HepG2 (cell line): ENCODE measurements around the gene ZNF212. TPM values are rescaled to one million over a fixed set of nuclear protein-coding genes. Genes with fewer than 3 reads are reported as not detected.

Experiments
- FOXC1 ChIP-seq: sonication (generic); formaldehyde crosslinking; IDR thresholded peaks from 2 replicates; pipeline ENCODE4 v1.8.0; 2022; ENCODE audit warnings: mild to moderate bottlenecking, missing genetic modification reagents, borderline replicate concordance
- HMG20A ChIP-seq: IDR thresholded peaks from 2 replicates; pipeline ENCODE4 v1.6.1; 2016; ENCODE audit warnings: borderline replicate concordance
- MAFG ChIP-seq: sonication (generic); formaldehyde crosslinking; IDR thresholded peaks from 2 replicates; pipeline ENCODE4 v1.5.1; 2020; ENCODE audit warnings: mild to moderate bottlenecking, missing genetic modification reagents
- NR2F6 ChIP-seq, 2 experiments: IDR thresholded peaks; 2 replicates each; pipeline ENCODE4 v1.6.1; 2016; ENCODE audit warnings: antibody characterized with exemption in 1 of 2, mild to moderate bottlenecking in 1 of 2
- PHF21A ChIP-seq: sonication (generic); formaldehyde crosslinking; IDR thresholded peaks from 2 replicates; pipeline ENCODE4 v1.5.0; 2020; ENCODE audit warnings: mild to moderate bottlenecking, missing genetic modification reagents
- SRSF9 ChIP-seq: fragments of 200-400 bp; formaldehyde crosslinking; IDR thresholded peaks from 2 replicates; pipeline ENCODE4 v1.6.1; 2018; ENCODE audit warnings: borderline replicate concordance, mild to moderate bottlenecking, low read depth, low read length; ENCODE audit not compliant: insufficient read depth, poor library complexity, severe bottlenecking
- TOPORS ChIP-seq: sonication (generic); formaldehyde crosslinking; IDR thresholded peaks from 2 replicates; pipeline ENCODE4 v1.8.0; 2023; ENCODE audit warnings: mild to moderate bottlenecking, missing genetic modification reagents
- ZBTB20 ChIP-seq: sonication (generic); formaldehyde crosslinking; IDR thresholded peaks from 2 replicates; pipeline ENCODE4 v1.8.1; 2023; ENCODE audit warnings: missing genetic modification reagents, low read depth, mild to moderate bottlenecking, borderline replicate concordance
- ZBTB7B ChIP-seq: sonication (generic); formaldehyde crosslinking; IDR thresholded peaks from 2 replicates; pipeline ENCODE4 v1.4.0; 2020; ENCODE audit warnings: missing genetic modification reagents
- ZFP36 ChIP-seq: fragments of 150-350 bp; IDR thresholded peaks from 2 replicates; pipeline ENCODE4 v1.6.1; 2018; ENCODE audit warnings: borderline replicate concordance, low read length, low read depth; ENCODE audit not compliant: partially characterized antibody
- ZFP41 ChIP-seq: sonication (generic); formaldehyde crosslinking; IDR thresholded peaks from 2 replicates; pipeline ENCODE4 v1.4.0; 2020; ENCODE audit warnings: mild to moderate bottlenecking, missing genetic modification reagents, borderline replicate concordance
- ZFP90 ChIP-seq: sonication (generic); formaldehyde crosslinking; IDR thresholded peaks from 2 replicates; pipeline ENCODE4 v1.8.0; 2022; ENCODE audit warnings: missing genetic modification reagents, mild to moderate bottlenecking, inconsistent platforms, borderline replicate concordance
- ZNF260 ChIP-seq: sonication (generic); formaldehyde crosslinking; IDR thresholded peaks from 2 replicates; pipeline ENCODE4 v1.4.0; 2020; ENCODE audit warnings: missing genetic modification reagents, low read depth, mild to moderate bottlenecking, borderline replicate concordance
- ZNF430 ChIP-seq: sonication (generic); formaldehyde crosslinking; IDR thresholded peaks from 2 replicates; pipeline ENCODE4 v1.9.0; 2021; ENCODE audit warnings: mild to moderate bottlenecking, missing genetic modification reagents
- ZNF431 ChIP-seq: sonication (generic); formaldehyde crosslinking; IDR thresholded peaks from 2 replicates; pipeline ENCODE4 v1.9.0; 2022; ENCODE audit warnings: missing genetic modification reagents, low read depth, mild to moderate bottlenecking, borderline replicate concordance
- ZNF792 ChIP-seq: IDR thresholded peaks from 2 replicates; pipeline ENCODE4 v1.6.1; 2016
- ZSCAN25 ChIP-seq: sonication (generic); formaldehyde crosslinking; IDR thresholded peaks from 2 replicates; pipeline ENCODE4 v1.8.0; 2022; ENCODE audit warnings: mild to moderate bottlenecking, missing genetic modification reagents
- polyA plus RNA-seq, 8 experiments: library from polyadenylated mRNA; depleted of rRNA in 3 of 8; stranded (reverse) in 7 of 8; unstranded in 1 of 8; fragments of >200 nt; fragmentation: Illumina TruSeq in 4 of 8; extraction: Trizol in 4 of 8; gene quantifications; 2 replicates each; pipeline versions ENCODE4 v1.2.1 to v1.2.3, GENCODE V29; 2011 to 2016; ENCODE audit warnings: low read depth in 4 of 8, missing spikeins in 1 of 8, mixed read lengths in 1 of 8; ENCODE audit not compliant: insufficient read depth in 1 of 8
- total RNA-seq, 5 experiments: library from RNA; depleted of rRNA; stranded (reverse); fragments of >200 nt; fragmentation: Illumina TruSeq; extraction: Trizol; gene quantifications; 2 replicates each; pipeline ENCODE4 v1.2.3, GENCODE V29; 2016; ENCODE audit warnings: low read depth in 1 of 5
- TF ChIP-seq, protein P1 (sequence below): sonication (generic); formaldehyde crosslinking; IDR thresholded peaks from 2 replicates; pipeline ENCODE4 v1.4.0; 2020; ENCODE audit warnings: missing genetic modification reagents
- TF ChIP-seq, protein P2 (sequence below): sonication (generic); formaldehyde crosslinking; IDR thresholded peaks from 2 replicates; pipeline ENCODE4 v1.5.1; 2020; ENCODE audit warnings: mild to moderate bottlenecking, missing genetic modification reagents, borderline replicate concordance
- TF ChIP-seq, protein P3 (sequence below): IDR thresholded peaks from 2 replicates; pipeline ENCODE4 v1.6.1; 2016; ENCODE audit warnings: missing compliant biosample characterization, missing genetic modification reagents, borderline replicate concordance

ZNF212 gene
- total and polyA plus RNA-seq, 2 of the 13 experiments (the other 11 are each of a cell fraction or from before 2014, with no cell fraction given) = 2.6 to 3.8 TPM

DNA sequence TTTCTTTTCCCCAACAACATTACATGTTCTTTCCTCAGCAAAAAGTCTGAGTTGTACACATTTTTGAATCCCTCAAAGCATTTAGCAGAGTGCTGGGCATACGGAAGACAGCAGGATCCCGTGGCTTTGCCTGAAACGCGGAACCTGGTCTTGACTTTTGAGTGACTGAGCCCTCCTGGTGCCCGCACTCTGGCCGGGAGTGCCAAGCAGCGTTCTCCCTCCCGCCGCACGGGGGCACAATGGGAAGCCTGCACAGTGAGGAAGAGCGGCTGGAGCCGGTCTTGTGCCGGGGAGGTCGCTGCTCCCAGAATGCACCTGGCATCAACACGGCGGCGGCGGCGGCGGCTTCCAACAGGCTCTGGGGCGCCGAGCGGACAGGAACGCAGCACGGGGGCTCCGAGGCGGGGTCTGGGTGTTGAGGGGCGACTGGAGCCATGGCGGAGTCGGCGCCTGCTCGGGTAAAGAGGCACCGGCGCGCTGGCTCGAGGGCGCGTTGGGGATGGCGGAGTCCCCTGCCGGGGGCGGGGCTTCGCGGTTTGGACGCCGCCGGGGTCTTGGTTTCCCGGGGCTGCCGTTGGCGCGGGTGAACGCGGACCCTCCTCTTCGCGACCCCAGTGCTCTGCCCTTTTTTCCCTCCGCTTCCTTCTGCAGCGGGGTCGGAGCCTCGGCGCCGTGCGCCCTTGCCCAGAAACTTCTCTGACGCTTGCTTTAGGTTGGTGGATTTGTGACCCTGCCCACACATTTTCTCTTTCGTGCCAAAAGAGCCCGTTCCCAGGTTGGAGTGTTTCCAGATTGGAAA, at the start of gene ZNF212 (continued):
- TF ChIP-seq MAFG (CRISPR knock-in tag) = no peak
- peak; percentile 71; the same call in 1 of the 2 replicates for TF ChIP-seq ZNF792 (CRISPR knock-in tag)
- TF ChIP-seq ZFP90 (CRISPR knock-in tag) = peak; percentile 33; the same call in 1 of the 2 replicates
- TF ChIP-seq ZBTB7B = peak; percentile 62; the same call in 1 of the 2 replicates
- no peak for TF ChIP-seq TOPORS
- TF ChIP-seq ZBTB20 (CRISPR knock-in tag) = no peak; the same call in 1 of the 2 replicates
- TF ChIP-seq ZNF431 = peak; percentile 72; the same call in 1 of the 2 replicates
- no peak for TF ChIP-seq FOXC1 (CRISPR knock-in tag)
- no peak for TF ChIP-seq ZFP36
- 0 out of 2 replicates have a peak, but pooled peaks have one; percentile 44 for TF ChIP-seq ZNF430 (CRISPR knock-in tag)
- TF ChIP-seq ZFP41 (CRISPR knock-in tag) = no peak
- no peak for TF ChIP-seq NR2F6 (IDR thresholded peaks at IDR 0.05)
- peak; percentile 69 for TF ChIP-seq NR2F6 (CRISPR knock-in tag; IDR thresholded peaks at IDR 0.05)
- 0 out of 2 replicates have a peak, but pooled peaks have one; percentile 14 for TF ChIP-seq HMG20A (CRISPR knock-in tag)
- no peak for TF ChIP-seq ZNF260 (CRISPR knock-in tag)
- TF ChIP-seq, protein P1, sequence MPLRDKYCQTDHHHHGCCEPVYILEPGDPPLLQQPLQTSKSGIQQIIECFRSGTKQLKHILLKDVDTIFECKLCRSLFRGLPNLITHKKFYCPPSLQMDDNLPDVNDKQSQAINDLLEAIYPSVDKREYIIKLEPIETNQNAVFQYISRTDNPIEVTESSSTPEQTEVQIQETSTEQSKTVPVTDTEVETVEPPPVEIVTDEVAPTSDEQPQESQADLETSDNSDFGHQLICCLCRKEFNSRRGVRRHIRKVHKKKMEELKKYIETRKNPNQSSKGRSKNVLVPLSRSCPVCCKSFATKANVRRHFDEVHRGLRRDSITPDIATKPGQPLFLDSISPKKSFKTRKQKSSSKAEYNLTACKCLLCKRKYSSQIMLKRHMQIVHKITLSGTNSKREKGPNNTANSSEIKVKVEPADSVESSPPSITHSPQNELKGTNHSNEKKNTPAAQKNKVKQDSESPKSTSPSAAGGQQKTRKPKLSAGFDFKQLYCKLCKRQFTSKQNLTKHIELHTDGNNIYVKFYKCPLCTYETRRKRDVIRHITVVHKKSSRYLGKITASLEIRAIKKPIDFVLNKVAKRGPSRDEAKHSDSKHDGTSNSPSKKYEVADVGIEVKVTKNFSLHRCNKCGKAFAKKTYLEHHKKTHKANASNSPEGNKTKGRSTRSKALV = peak; percentile 38; the same call in 1 of the 2 replicates
- TF ChIP-seq SRSF9 = no peak
- TF ChIP-seq ZSCAN25 (CRISPR knock-in tag) = no peak
- TF ChIP-seq, protein P2, sequence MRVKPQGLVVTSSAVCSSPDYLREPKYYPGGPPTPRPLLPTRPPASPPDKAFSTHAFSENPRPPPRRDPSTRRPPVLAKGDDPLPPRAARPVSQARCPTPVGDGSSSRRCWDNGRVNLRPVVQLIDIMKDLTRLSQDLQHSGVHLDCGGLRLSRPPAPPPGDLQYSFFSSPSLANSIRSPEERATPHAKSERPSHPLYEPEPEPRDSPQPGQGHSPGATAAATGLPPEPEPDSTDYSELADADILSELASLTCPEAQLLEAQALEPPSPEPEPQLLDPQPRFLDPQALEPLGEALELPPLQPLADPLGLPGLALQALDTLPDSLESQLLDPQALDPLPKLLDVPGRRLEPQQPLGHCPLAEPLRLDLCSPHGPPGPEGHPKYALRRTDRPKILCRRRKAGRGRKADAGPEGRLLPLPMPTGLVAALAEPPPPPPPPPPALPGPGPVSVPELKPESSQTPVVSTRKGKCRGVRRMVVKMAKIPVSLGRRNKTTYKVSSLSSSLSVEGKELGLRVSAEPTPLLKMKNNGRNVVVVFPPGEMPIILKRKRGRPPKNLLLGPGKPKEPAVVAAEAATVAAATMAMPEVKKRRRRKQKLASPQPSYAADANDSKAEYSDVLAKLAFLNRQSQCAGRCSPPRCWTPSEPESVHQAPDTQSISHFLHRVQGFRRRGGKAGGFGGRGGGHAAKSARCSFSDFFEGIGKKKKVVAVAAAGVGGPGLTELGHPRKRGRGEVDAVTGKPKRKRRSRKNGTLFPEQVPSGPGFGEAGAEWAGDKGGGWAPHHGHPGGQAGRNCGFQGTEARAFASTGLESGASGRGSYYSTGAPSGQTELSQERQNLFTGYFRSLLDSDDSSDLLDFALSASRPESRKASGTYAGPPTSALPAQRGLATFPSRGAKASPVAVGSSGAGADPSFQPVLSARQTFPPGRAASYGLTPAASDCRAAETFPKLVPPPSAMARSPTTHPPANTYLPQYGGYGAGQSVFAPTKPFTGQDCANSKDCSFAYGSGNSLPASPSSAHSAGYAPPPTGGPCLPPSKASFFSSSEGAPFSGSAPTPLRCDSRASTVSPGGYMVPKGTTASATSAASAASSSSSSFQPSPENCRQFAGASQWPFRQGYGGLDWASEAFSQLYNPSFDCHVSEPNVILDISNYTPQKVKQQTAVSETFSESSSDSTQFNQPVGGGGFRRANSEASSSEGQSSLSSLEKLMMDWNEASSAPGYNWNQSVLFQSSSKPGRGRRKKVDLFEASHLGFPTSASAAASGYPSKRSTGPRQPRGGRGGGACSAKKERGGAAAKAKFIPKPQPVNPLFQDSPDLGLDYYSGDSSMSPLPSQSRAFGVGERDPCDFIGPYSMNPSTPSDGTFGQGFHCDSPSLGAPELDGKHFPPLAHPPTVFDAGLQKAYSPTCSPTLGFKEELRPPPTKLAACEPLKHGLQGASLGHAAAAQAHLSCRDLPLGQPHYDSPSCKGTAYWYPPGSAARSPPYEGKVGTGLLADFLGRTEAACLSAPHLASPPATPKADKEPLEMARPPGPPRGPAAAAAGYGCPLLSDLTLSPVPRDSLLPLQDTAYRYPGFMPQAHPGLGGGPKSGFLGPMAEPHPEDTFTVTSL (CRISPR knock-in tag) = peak; percentile 40
- TF ChIP-seq, protein P3, sequence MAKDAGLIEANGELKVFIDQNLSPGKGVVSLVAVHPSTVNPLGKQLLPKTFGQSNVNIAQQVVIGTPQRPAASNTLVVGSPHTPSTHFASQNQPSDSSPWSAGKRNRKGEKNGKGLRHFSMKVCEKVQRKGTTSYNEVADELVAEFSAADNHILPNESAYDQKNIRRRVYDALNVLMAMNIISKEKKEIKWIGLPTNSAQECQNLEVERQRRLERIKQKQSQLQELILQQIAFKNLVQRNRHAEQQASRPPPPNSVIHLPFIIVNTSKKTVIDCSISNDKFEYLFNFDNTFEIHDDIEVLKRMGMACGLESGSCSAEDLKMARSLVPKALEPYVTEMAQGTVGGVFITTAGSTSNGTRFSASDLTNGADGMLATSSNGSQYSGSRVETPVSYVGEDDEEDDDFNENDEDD (CRISPR knock-in tag) = peak; percentile 63; the same call in 1 of the 2 replicates
- peak; percentile 31; the same call in 1 of the 2 replicates for TF ChIP-seq PHF21A (CRISPR knock-in tag)
